Measurements from ENCODE around the gene RSPH4A. TPM values are rescaled to one million over a fixed set of nuclear protein-coding genes. Genes with fewer than 3 reads are reported as not detected.

Gene RSPH4A
- total and polyA plus RNA-seq, 2 of the 8 experiments (the other 6 are each of a cell fraction or from before 2014, with no cell fraction given): 0.38 to 0.52 TPM

- TF ChIP-seq, protein P1, sequence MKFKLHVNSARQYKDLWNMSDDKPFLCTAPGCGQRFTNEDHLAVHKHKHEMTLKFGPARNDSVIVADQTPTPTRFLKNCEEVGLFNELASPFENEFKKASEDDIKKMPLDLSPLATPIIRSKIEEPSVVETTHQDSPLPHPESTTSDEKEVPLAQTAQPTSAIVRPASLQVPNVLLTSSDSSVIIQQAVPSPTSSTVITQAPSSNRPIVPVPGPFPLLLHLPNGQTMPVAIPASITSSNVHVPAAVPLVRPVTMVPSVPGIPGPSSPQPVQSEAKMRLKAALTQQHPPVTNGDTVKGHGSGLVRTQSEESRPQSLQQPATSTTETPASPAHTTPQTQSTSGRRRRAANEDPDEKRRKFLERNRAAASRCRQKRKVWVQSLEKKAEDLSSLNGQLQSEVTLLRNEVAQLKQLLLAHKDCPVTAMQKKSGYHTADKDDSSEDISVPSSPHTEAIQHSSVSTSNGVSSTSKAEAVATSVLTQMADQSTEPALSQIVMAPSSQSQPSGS (IDR thresholded peaks at IDR 0.05; ENCODE audit: low read length): no peak
- no peak for TF ChIP-seq SAP30 (IDR thresholded peaks at IDR 0.05; ENCODE audit: insufficient read depth, insufficient replicate concordance, low read length)
- TF ChIP-seq SUZ12 (IDR thresholded peaks at IDR 0.05; ENCODE audit: low read length): no peak
- TF ChIP-seq RFX5 (IDR thresholded peaks at IDR 0.05; ENCODE audit: borderline replicate concordance, low read depth, low read length): no peak
Measured at GRCh38 chr6:116667623-116668022, 51.3 kb downstream of the RSPH4A start (continued).

Data from H1 (cell line).